HEK293 (cell line): Measurements from ENCODE around the gene HINFP.

Source experiments
- FEZF1 ChIP-seq: fragments of 450-650 bp; formaldehyde crosslinking; IDR thresholded peaks from 2 replicates; pipeline ENCODE4 v1.5.1; 2016; ENCODE audit warnings: missing biosample characterization, missing genetic modification characterization
- MYNN ChIP-seq: fragments of 450-650 bp; formaldehyde crosslinking; IDR thresholded peaks from 2 replicates; pipeline ENCODE4 v1.5.1; 2016; ENCODE audit warnings: missing biosample characterization, missing genetic modification characterization, borderline replicate concordance
- YY2 ChIP-seq: fragments of 450-650 bp; formaldehyde crosslinking; IDR thresholded peaks from 2 replicates; pipeline ENCODE4 v1.5.1; 2016; ENCODE audit warnings: missing biosample characterization, missing genetic modification characterization
- ZEB2 ChIP-seq: fragments of 450-650 bp; formaldehyde crosslinking; IDR thresholded peaks from 2 replicates; pipeline ENCODE4 v1.5.1; 2016; ENCODE audit warnings: missing biosample characterization, missing genetic modification characterization
- ZFP41 ChIP-seq: fragments of 450-650 bp; formaldehyde crosslinking; IDR thresholded peaks from 2 replicates; pipeline ENCODE4 v1.5.1; 2016; ENCODE audit warnings: missing biosample characterization, missing genetic modification characterization, borderline replicate concordance
- ZFP69B ChIP-seq: fragments of 450-650 bp; formaldehyde crosslinking; IDR thresholded peaks from 2 replicates; pipeline ENCODE4 v1.5.1; 2016; ENCODE audit warnings: missing biosample characterization, missing genetic modification characterization
- ZNF10 ChIP-seq: fragments of 450-650 bp; formaldehyde crosslinking; IDR thresholded peaks from 2 replicates; pipeline ENCODE4 v1.5.1; 2017; ENCODE audit warnings: missing biosample characterization, missing genetic modification characterization
- ZNF175 ChIP-seq: fragments of 450-650 bp; formaldehyde crosslinking; IDR thresholded peaks from 2 replicates; pipeline ENCODE4 v1.5.1; 2016; ENCODE audit warnings: missing biosample characterization, missing genetic modification characterization
- ZNF184 ChIP-seq: fragments of 450-650 bp; IDR thresholded peaks from 2 replicates; pipeline ENCODE4 v1.5.1; 2018; ENCODE audit warnings: missing biosample characterization, mild to moderate bottlenecking, missing genetic modification characterization
- ZNF2 ChIP-seq: fragments of 450-650 bp; formaldehyde crosslinking; IDR thresholded peaks from 2 replicates; pipeline ENCODE4 v1.5.1; 2016; ENCODE audit warnings: missing biosample characterization, missing genetic modification characterization
- ZNF211 ChIP-seq: fragments of 450-650 bp; formaldehyde crosslinking; IDR thresholded peaks from 2 replicates; pipeline ENCODE4 v1.5.1; 2016; ENCODE audit warnings: low read depth, missing biosample characterization, missing genetic modification characterization
- ZNF24 ChIP-seq: fragments of 450-650 bp; formaldehyde crosslinking; IDR thresholded peaks from 2 replicates; pipeline ENCODE4 v1.5.1; 2016; ENCODE audit warnings: missing biosample characterization, missing genetic modification characterization
- ZNF37A ChIP-seq: fragments of 450-650 bp; IDR thresholded peaks from 2 replicates; pipeline ENCODE4 v1.5.1; 2018; ENCODE audit warnings: missing biosample characterization, missing genetic modification characterization
- ZNF433 ChIP-seq: fragments of 450-650 bp; formaldehyde crosslinking; IDR thresholded peaks from 2 replicates; pipeline ENCODE4 v1.5.1; 2016; ENCODE audit warnings: missing biosample characterization, missing genetic modification characterization, low read depth
- ZNF521 ChIP-seq: fragments of 450-650 bp; formaldehyde crosslinking; IDR thresholded peaks from 2 replicates; pipeline ENCODE4 v1.5.1; 2017; ENCODE audit warnings: missing biosample characterization, mild to moderate bottlenecking, missing genetic modification characterization
- ZNF530 ChIP-seq: fragments of 450-650 bp; formaldehyde crosslinking; IDR thresholded peaks from 2 replicates; pipeline ENCODE4 v1.5.1; 2016; ENCODE audit warnings: low read depth, missing biosample characterization, missing genetic modification characterization
- ZNF558 ChIP-seq: fragments of 450-650 bp; formaldehyde crosslinking; IDR thresholded peaks from 2 replicates; pipeline ENCODE4 v1.5.1; 2016; ENCODE audit warnings: missing biosample characterization, missing genetic modification characterization
- ZNF561 ChIP-seq: fragments of 450-650 bp; IDR thresholded peaks from 2 replicates; pipeline ENCODE4 v1.5.1; 2018; ENCODE audit warnings: missing biosample characterization, missing genetic modification characterization, borderline replicate concordance
- ZNF677 ChIP-seq: fragments of 450-650 bp; IDR thresholded peaks from 2 replicates; pipeline ENCODE4 v1.5.0; 2018; ENCODE audit warnings: missing biosample characterization, mild to moderate bottlenecking, missing genetic modification characterization, moderate library complexity
- ZNF768 ChIP-seq: fragments of 450-650 bp; formaldehyde crosslinking; IDR thresholded peaks from 2 replicates; pipeline ENCODE4 v1.5.1; 2018; ENCODE audit warnings: missing biosample characterization, mild to moderate bottlenecking, missing genetic modification characterization
- ZNF792 ChIP-seq: fragments of 450-650 bp; formaldehyde crosslinking; IDR thresholded peaks from 2 replicates; pipeline ENCODE4 v1.5.1; 2016; ENCODE audit warnings: missing biosample characterization, missing genetic modification characterization
- ZXDB ChIP-seq: fragments of 450-650 bp; formaldehyde crosslinking; IDR thresholded peaks from 2 replicates; pipeline ENCODE4 v1.5.1; 2016; ENCODE audit warnings: missing biosample characterization, missing genetic modification characterization
- TF ChIP-seq, protein P1 (sequence below): fragments of 450-650 bp; formaldehyde crosslinking; conservative IDR thresholded peaks from 2 replicates; pipeline ENCODE4 v1.5.1; 2016; ENCODE audit warnings: low read depth, missing biosample characterization, missing genetic modification characterization
- TF ChIP-seq, protein P2 (sequence below): fragments of 450-650 bp; formaldehyde crosslinking; IDR thresholded peaks from 2 replicates; pipeline ENCODE4 v1.5.1; 2016; ENCODE audit warnings: missing biosample characterization, missing genetic modification characterization, borderline replicate concordance
- TF ChIP-seq, protein P3 (sequence below): fragments of 450-650 bp; formaldehyde crosslinking; IDR thresholded peaks from 2 replicates; pipeline ENCODE4 v1.5.1; 2017; ENCODE audit warnings: missing biosample characterization, mild to moderate bottlenecking, missing genetic modification characterization, moderate library complexity
- TF ChIP-seq, protein P4 (sequence below): fragments of 450-650 bp; formaldehyde crosslinking; IDR thresholded peaks from 2 replicates; pipeline ENCODE4 v1.5.1; 2016; ENCODE audit warnings: missing biosample characterization, missing genetic modification characterization, low read depth
- TF ChIP-seq, protein P5 (sequence below): fragments of 450-650 bp; formaldehyde crosslinking; IDR thresholded peaks from 2 replicates; pipeline ENCODE4 v1.5.1; 2016; ENCODE audit warnings: missing biosample characterization, missing genetic modification characterization

HINFP gene

DNA sequence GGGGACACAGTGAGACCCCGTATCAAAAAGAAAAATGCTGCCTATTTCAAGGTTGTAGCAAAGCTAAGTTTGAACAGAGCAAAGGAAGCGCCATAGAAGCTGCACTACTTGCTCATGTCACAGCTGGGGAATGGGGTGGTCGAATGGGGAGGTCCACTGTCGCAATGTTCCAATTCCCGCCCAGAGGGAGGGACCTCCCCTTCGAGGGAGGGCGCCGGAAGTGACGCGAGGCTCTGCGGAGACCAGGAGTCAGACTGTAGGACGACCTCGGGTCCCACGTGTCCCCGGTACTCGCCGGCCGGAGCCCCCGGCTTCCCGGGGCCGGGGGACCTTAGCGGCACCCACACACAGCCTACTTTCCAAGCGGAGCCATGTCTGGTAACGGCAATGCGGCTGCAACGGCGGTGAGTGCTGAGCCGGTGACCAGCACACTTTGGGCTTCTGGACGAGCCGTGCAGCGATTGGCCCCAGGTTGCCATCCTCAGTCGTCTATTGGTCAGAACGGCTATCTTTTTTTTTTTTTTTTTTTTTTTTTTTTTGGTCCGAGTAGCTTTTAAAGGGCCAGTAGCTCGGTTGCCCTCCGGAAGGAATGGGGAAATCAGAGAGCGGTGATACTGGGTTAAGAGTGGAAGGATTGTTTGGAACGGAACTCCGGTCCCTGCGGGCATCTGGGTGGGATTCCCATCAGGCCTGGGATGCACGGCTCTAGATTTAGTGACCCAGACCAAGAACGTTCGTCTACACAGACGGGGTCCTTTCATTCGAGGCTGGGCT, 36.5 kb upstream of the HINFP start, which contains the start of gene HMBS (continued):
- TF ChIP-seq ZNF677 (tag by site-specific recombination) (no peak), ZEB2 (tag by site-specific recombination) (no peak), ZNF37A (no peak), FEZF1 (tag by site-specific recombination) (no peak), ZXDB (tag by site-specific recombination) (peak; percentile 70), ZNF2 (tag by site-specific recombination) (no peak), ZNF433 (tag by site-specific recombination) (no peak), ZNF558 (tag by site-specific recombination) (no peak), ZNF175 (no peak), ZNF792 (tag by site-specific recombination) (no peak), ZNF521 (no peak), ZFP69B (no peak), MYNN (tag by site-specific recombination) (no peak), ZNF10 (tag by site-specific recombination) (no peak), ZNF24 (tag by site-specific recombination) (no peak), ZNF768 (tag by site-specific recombination) (no peak), YY2 (tag by site-specific recombination) (no peak), ZNF530 (tag by site-specific recombination) (no peak), ZNF211 (no peak), ZNF561 (peak; percentile 28; the same call in 1 of the 2 replicates), ZFP41 (tag by site-specific recombination) (no peak), ZNF184 (tag by site-specific recombination) (no peak)
- TF ChIP-seq, protein P1, sequence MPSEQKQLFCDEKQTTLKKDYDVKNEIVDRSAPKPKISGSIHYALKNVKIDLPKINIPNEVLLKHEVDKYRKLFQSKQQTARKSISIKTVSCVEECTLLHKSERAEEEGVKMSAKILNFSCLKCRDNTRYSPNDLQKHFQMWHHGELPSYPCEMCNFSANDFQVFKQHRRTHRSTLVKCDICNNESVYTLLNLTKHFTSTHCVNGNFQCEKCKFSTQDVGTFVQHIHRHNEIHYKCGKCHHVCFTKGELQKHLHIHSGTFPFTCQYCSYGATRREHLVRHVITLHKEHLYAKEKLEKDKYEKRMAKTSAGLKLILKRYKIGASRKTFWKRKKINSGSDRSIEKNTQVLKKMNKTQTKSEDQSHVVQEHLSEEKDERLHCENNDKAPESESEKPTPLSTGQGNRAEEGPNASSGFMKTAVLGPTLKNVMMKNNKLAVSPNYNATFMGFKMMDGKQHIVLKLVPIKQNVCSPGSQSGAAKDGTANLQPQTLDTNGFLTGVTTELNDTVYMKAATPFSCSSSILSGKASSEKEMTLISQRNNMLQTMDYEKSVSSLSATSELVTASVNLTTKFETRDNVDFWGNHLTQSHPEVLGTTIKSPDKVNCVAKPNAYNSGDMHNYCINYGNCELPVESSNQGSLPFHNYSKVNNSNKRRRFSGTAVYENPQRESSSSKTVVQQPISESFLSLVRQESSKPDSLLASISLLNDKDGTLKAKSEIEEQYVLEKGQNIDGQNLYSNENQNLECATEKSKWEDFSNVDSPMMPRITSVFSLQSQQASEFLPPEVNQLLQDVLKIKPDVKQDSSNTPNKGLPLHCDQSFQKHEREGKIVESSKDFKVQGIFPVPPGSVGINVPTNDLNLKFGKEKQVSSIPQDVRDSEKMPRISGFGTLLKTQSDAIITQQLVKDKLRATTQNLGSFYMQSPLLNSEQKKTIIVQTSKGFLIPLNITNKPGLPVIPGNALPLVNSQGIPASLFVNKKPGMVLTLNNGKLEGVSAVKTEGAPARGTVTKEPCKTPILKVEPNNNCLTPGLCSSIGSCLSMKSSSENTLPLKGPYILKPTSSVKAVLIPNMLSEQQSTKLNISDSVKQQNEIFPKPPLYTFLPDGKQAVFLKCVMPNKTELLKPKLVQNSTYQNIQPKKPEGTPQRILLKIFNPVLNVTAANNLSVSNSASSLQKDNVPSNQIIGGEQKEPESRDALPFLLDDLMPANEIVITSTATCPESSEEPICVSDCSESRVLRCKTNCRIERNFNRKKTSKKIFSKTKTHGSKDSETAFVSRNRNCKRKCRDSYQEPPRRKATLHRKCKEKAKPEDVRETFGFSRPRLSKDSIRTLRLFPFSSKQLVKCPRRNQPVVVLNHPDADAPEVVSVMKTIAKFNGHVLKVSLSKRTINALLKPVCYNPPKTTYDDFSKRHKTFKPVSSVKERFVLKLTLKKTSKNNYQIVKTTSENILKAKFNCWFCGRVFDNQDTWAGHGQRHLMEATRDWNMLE (tag by site-specific recombination), result no peak
- TF ChIP-seq, protein P2, sequence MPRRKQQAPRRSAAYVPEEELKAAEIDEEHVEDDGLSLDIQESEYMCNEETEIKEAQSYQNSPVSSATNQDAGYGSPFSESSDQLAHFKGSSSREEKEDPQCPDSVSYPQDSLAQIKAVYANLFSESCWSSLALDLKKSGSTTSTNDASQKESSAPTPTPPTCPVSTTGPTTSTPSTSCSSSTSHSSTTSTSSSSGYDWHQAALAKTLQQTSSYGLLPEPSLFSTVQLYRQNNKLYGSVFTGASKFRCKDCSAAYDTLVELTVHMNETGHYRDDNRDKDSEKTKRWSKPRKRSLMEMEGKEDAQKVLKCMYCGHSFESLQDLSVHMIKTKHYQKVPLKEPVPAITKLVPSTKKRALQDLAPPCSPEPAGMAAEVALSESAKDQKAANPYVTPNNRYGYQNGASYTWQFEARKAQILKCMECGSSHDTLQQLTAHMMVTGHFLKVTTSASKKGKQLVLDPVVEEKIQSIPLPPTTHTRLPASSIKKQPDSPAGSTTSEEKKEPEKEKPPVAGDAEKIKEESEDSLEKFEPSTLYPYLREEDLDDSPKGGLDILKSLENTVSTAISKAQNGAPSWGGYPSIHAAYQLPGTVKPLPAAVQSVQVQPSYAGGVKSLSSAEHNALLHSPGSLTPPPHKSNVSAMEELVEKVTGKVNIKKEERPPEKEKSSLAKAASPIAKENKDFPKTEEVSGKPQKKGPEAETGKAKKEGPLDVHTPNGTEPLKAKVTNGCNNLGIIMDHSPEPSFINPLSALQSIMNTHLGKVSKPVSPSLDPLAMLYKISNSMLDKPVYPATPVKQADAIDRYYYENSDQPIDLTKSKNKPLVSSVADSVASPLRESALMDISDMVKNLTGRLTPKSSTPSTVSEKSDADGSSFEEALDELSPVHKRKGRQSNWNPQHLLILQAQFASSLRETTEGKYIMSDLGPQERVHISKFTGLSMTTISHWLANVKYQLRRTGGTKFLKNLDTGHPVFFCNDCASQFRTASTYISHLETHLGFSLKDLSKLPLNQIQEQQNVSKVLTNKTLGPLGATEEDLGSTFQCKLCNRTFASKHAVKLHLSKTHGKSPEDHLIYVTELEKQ, result no peak
- TF ChIP-seq, protein P3, sequence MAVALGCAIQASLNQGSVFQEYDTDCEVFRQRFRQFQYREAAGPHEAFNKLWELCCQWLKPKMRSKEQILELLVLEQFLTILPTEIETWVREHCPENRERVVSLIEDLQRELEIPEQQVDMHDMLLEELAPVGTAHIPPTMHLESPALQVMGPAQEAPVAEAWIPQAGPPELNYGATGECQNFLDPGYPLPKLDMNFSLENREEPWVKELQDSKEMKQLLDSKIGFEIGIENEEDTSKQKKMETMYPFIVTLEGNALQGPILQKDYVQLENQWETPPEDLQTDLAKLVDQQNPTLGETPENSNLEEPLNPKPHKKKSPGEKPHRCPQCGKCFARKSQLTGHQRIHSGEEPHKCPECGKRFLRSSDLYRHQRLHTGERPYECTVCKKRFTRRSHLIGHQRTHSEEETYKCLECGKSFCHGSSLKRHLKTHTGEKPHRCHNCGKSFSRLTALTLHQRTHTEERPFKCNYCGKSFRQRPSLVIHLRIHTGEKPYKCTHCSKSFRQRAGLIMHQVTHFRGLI (tag by site-specific recombination), result no peak
- TF ChIP-seq, protein P4, sequence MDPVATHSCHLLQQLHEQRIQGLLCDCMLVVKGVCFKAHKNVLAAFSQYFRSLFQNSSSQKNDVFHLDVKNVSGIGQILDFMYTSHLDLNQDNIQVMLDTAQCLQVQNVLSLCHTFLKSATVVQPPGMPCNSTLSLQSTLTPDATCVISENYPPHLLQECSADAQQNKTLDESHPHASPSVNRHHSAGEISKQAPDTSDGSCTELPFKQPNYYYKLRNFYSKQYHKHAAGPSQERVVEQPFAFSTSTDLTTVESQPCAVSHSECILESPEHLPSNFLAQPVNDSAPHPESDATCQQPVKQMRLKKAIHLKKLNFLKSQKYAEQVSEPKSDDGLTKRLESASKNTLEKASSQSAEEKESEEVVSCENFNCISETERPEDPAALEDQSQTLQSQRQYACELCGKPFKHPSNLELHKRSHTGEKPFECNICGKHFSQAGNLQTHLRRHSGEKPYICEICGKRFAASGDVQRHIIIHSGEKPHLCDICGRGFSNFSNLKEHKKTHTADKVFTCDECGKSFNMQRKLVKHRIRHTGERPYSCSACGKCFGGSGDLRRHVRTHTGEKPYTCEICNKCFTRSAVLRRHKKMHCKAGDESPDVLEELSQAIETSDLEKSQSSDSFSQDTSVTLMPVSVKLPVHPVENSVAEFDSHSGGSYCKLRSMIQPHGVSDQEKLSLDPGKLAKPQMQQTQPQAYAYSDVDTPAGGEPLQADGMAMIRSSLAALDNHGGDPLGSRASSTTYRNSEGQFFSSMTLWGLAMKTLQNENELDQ, result no peak
- TF ChIP-seq, protein P5, sequence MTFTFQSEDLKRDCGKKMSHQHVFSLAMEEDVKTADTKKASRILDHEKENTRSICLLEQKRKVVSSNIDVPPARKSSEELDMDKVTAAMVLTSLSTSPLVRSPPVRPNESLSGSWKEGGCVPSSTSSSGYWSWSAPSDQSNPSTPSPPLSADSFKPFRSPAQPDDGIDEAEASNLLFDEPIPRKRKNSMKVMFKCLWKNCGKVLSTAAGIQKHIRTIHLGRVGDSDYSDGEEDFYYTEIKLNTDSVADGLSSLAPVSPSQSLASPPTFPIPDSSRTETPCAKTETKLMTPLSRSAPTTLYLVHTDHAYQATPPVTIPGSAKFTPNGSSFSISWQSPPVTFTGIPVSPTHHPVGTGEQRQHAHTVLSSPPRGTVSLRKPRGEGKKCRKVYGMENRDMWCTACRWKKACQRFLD (tag by site-specific recombination), result no peak
